ENCODE results near the gene IP6K3. TPM values are rescaled to one million over a fixed set of nuclear protein-coding genes. Genes with fewer than 3 reads are reported as not detected.

The IP6K3 gene
- total RNA-seq, 1 donor from 2014 or later, result 3.0 TPM

- Mint-ChIP-seq H3K27me3 (ENCODE audit: unreplicated experiment) (no peaks in the 10 kb centered on the region), H3K27ac (ENCODE audit: unreplicated experiment) (no peak overlapping the region), H3K4me3 (ENCODE audit: unreplicated experiment) (no peak overlapping the region), H3K9me3 (ENCODE audit: unreplicated experiment) (no peaks in the 10 kb centered on the region), H3K36me3 (ENCODE audit: unreplicated experiment) (no peaks in the 10 kb centered on the region), H3K4me1 (ENCODE audit: unreplicated experiment) (peaks cover 54% of the 10 kb centered on the region)
- DNase-seq (ENCODE audit: extremely low spot score, unreplicated experiment), result no peak
- TF ChIP-seq CTCF (IDR thresholded peaks at IDR 0.05), result no peak
Observed at GRCh38 chr6:33758815-33759216, 12.1 kb upstream of the IP6K3 start.

DNA sequence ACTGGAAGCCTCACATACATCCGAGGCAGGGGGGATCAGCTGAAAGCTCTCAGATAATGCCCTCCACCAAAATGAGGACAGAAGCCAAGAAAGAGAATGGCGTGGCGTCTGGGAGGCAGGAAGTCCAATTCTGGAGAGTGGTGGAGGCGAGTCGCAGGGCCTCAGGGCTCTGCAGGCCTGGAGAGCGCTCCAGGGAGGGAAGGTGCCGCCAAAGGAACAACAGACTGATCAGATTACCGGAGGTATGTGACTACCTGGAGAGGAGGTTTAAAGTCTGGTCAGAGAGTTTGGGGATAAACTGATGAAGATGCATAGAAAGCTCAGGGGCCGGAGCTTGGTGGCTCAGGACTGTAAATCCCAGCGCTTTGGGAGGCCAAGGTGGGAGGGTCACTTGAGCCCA is 11.2 kb upstream of the IP6K3 start:
- Mint-ChIP-seq H3K27me3 (ENCODE audit: unreplicated experiment) (no peaks in the 10 kb centered on the region), H3K27ac (ENCODE audit: unreplicated experiment) (no peak overlapping the region), H3K9me3 (ENCODE audit: unreplicated experiment) (no peaks in the 10 kb centered on the region), H3K4me3 (ENCODE audit: unreplicated experiment) (no peak overlapping the region), H3K36me3 (ENCODE audit: unreplicated experiment) (no peaks in the 10 kb centered on the region), H3K4me1 (ENCODE audit: unreplicated experiment) (peaks cover 52% of the 10 kb centered on the region)
- no peak for TF ChIP-seq CTCF (IDR thresholded peaks at IDR 0.05)
- DNase-seq (ENCODE audit: extremely low spot score, unreplicated experiment), result no peak

DNA sequence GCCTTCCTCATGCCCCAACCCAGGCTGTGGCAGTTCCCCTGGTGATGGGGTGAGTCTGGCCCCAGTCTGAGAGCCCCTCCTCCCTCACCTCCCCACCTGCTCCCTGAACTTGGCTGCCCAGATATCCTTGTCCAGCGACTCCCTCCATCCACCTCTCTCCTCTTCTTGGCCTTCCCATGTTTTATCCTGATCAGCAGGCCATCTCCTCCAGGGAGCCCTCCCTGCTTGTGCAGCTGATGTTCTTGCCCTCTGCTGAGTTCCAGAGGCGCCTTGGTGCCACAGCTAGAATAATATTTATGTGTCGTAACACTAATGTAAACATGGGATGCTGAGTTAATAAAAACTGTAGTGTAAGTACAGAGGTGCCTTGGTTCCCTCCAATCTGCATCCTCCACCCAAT is 10.4 kb upstream of the IP6K3 start:
- no peak for TF ChIP-seq CTCF (IDR thresholded peaks at IDR 0.05)
- Mint-ChIP-seq H3K36me3 (ENCODE audit: unreplicated experiment) (no peaks in the 10 kb centered on the region), H3K9me3 (ENCODE audit: unreplicated experiment) (no peaks in the 10 kb centered on the region), H3K4me3 (ENCODE audit: unreplicated experiment) (no peak overlapping the region), H3K27ac (ENCODE audit: unreplicated experiment) (no peak overlapping the region), H3K4me1 (ENCODE audit: unreplicated experiment) (peaks cover 50% of the 10 kb centered on the region), H3K27me3 (ENCODE audit: unreplicated experiment) (no peaks in the 10 kb centered on the region)
- DNase-seq (ENCODE audit: extremely low spot score, unreplicated experiment), result no peak

DNA sequence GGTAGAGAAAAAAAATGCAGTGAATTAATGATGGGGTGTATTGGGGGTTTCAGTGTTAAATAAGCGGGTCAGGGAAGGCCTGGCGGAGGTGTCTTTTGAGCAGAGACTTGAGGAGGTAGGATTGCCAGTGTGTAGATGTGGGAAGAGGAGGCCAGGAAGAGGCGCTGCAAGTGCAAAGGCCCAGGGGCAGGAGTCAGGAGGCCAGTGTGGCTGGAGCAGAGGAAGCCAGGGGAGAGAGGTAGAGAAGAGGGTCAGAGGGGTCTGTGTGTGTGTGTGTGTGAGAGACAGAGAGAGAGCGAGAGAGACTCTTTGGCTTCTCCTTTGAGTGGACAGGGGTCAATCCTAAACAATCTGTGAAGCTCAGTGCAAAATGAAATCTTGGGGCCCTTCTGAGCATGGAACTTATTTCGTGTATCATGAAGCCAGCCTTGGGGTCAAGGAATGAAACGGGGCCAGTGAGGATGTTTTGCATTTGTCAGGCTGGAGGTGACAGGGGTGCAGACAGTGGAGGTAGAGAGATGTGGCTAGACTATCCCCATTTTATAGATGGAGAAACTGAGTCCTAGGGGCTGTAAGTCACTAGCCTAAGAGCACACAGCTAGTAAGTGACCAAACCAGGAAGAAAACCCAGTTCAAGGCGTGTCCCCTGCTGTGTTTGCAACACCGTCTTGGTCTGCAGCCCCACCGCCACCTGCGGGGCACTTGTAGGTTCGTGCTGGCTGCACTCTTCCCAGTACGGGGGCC is 9.7 kb upstream of the IP6K3 start:
- H3K27ac Mint-ChIP-seq (ENCODE audit: unreplicated experiment), result no peak overlapping the region
- no peaks in the 10 kb centered on the region for H3K27me3 Mint-ChIP-seq (ENCODE audit: unreplicated experiment)
- no peaks in the 10 kb centered on the region for H3K36me3 Mint-ChIP-seq (ENCODE audit: unreplicated experiment)
- no peak for DNase-seq (ENCODE audit: extremely low spot score, unreplicated experiment)
- H3K4me1 Mint-ChIP-seq (ENCODE audit: unreplicated experiment), result peaks cover 48% of the 10 kb centered on the region
- no peak for TF ChIP-seq CTCF (IDR thresholded peaks at IDR 0.05)
- no peak overlapping the region for H3K4me3 Mint-ChIP-seq (ENCODE audit: unreplicated experiment)
- H3K9me3 Mint-ChIP-seq (ENCODE audit: unreplicated experiment), result no peaks in the 10 kb centered on the region

DNA sequence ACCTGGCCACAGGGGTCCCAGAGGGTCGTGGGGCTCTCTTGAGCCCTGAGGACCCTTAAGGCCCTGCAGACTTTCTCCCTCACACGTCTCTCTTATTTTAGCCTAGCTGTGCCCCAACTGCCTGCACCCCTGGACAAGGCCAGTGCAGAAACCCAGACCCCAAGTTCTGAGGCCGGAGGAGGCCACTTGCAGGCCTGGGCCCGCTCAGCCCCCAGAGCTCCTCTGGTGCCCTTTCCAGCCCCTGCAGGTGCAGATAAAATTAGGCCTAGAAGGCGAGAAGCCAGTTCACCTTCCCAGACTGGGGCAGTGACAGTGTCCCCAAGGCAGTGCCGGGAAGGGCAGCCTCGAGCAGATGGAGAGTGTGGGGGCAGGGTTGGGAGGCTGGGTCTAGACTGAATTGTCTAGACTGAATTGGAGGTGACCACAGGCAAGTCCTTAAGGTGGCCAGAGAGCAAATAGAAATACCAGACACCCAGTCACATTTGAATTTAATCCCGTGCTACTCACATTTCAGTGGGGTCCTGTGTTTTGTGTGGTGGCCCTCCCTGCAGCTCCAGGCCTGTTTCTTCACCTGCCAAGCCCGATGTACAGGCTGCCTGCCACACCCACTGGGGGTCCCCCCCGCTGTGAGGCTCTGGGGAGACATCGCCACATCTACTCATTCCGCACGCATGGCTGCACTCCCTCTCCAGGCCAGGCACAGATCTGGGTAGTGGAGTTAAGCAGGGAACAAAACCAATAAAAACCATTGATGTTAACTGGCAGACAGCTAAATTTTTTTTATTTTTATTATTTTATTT is 8.6 kb upstream of the IP6K3 start:
- no peak for TF ChIP-seq CTCF (IDR thresholded peaks at IDR 0.05)
- Mint-ChIP-seq H3K4me1 (ENCODE audit: unreplicated experiment) (peaks cover 46% of the 10 kb centered on the region), H3K36me3 (ENCODE audit: unreplicated experiment) (no peaks in the 10 kb centered on the region), H3K9me3 (ENCODE audit: unreplicated experiment) (no peaks in the 10 kb centered on the region), H3K4me3 (ENCODE audit: unreplicated experiment) (no peak overlapping the region), H3K27ac (ENCODE audit: unreplicated experiment) (no peak overlapping the region), H3K27me3 (ENCODE audit: unreplicated experiment) (no peaks in the 10 kb centered on the region)
- DNase-seq (ENCODE audit: extremely low spot score, unreplicated experiment), result no peak

Measured in osteocyte (in vitro differentiated cells).